ENCODE data around the gene BET1.
A peak's percentile ranks its signal among the peaks of the same experiment; 100 is the strongest.
"Not testable (repeated sequence)": the region's sequence is repeated elsewhere in the genome, so short reads cannot be mapped to it uniquely, and the experiment has no call there.

The BET1 gene

DNA sequence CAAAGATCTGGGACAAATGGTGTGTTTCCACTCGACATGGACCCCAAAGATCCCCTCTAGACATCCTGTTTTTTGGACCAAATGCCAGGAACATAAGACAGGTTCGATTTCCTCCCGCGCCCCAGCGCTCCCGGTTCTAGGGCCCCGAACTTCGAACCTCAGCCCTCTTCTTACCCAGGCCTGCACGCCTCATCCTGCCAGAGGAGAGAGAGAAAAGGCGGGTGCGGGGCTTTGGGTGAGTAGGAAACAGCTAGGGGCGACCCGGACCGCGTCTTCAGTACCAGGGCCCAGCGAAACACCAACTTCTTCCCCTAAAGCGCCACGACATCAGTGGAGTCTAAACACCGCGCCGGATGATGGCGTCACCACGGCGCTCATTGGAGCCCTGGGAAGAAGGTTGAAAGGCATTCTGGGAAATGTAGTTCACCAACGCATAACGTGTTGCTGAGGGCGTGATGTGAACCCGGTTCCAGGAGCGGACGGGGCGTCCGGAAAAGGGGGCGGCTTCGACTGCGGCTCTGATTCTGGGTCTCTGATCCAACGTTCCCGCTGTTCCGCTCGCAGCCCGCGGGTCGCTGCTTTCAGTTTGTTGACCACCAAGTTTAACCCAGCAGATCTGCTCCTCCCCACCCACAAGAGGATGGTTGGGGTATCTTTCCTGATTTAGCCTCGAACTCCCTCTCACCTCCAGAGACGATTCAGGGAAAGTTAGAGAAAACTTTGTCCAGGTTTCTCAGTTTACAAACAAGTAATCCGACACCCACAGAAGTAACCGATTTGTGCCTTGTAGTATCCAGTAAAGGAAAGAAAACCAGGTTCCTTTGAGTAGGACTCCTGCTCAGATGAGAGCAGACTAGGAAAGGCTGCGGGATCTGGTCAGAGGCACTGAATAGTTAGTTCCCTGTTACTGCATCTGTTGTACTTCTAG is at the start of gene BET1:
Gene BET1 (minus strand): TSS at position 332 of the 928 bp plus-strand sequence. CDS start 139 bp downstream, at position 193.
- DNase-seq: peak; percentile 88 to 89

GRCh38 chr7:94053532-94053931 is 49.4 kb upstream of the BET1 start:
- DNase-seq: no peak

- DNase-seq: no peak
Measured at GRCh38 chr7:94052398-94053180, 48.4 kb upstream of the BET1 start.

DNA sequence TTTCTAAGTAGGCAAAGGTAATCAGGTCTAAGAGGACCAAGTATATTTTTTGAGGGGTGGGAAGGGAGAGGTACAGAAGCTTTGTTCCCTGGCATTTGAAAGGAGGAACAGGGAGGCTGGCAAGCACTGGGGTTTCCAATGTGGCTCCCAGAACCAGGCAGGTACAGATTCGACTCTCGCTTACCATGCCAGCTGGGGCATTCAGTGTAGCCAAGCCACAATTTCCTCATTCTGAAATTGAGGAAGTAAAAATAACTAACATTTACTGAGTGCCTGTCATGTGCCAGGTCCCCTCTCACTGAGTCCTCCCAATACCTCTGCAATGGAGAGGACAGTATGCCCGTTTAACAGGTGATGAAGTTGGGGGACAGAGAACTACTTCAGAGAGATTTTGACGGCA is 45.9 kb upstream of the BET1 start:
- no peak for DNase-seq

DNA sequence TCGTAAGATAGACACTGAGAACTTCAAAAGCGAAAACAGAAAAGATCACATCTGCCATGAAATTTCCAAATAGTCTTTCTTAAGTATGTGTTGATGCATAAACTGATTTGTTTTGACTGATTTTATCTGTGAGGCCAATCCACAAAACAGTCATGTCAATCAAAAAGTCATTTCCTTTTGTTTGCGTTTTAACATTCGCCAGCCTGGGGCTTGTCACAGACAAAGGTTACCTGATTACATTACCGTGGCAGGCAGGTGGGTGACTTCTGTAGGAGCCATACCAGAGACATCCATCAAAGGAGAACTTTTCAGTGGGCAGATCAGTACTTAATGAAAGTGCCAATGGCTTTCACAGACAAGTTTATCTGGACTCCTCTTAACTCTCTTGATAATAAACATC is 45.5 kb upstream of the BET1 start:
- DNase-seq: no peak

- no peak for DNase-seq
Measured at GRCh38 chr7:94048755-94049154, 44.6 kb upstream of the BET1 start.

- no peak for DNase-seq
Measured at GRCh38 chr7:94047956-94048355, 43.8 kb upstream of the BET1 start.

- DNase-seq: no peak
Measured at GRCh38 chr7:94045581-94045980, 41.4 kb upstream of the BET1 start.

DNA sequence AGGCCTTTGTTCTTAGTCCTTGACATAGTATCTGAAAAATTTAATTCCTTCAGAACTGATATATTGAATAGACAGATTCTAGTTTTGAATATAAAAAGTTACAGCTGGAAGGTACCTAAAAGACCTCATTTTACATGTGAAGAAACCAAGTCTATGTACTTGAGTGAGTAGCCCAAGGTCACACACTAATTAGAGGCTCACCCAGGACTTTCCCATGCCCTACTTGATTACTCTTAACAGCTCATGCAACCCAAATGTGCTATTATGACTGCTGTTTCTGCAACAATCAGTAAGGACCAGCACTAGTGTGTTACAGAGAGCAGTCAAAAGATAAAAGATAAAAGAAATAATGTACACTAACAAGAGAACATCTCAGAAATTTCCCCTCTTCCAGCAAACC is 40.7 kb upstream of the BET1 start:
- no peak for DNase-seq

- DNase-seq: no peak
Measured at GRCh38 chr7:94043299-94043698, 39.1 kb upstream of the BET1 start.

GRCh38 chr7:94042381-94042780 is 38.2 kb upstream of the BET1 start:
- DNase-seq: no peak

GRCh38 chr7:94041529-94041928 is 37.4 kb upstream of the BET1 start:
- DNase-seq: no peak

GRCh38 chr7:94040254-94040653 is 36.1 kb upstream of the BET1 start:
- DNase-seq: no peak

DNA sequence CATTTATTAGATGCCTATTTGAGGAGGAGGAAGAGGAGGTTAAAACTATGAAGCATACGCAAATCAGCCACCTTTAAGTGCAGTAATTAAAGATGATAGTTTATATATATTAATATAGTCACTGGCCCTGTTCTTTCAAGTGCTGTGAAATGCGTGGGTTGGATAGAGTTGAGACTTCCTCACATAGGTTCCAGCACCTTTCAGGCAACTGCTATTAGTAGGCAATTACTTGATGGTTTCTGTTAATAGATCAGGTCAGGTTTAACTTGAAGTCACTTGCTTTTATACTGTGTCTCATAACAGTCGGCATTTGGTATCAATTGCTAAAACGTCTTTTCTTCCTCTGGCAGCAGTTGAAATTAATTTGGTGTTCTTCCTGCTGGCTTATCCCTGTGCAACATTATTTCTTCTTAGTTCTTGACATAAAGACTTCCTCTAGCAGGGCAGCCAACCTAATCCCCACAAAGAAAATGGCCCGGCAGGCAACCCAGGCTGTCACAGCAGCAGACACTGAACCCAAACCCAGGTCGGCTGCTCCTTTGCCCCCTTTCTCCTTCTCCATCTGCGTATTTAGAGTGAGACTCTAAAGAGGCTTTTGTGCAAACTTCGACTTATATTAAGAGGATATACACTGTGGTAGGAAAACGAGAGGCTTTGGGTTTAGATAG is 35.3 kb upstream of the BET1 start:
- no peak for DNase-seq

DNA sequence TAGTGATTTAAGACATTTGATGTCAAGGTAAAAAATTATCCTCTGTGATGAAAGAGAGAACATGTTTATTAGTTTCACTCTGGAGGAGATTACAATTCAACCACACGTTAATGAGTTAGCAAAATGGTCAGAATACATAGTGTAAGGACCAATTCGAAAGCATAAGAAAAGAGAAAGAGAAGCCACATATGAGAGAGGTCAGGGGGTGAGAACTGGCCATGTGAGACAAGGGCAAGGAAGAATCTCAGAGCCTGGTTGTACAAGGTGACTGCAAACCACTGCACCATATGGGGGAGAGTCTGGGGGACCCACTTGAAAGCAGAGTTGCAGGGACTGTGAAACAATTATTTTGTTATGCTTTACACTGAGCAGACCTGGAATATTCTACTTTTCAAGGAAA is 27.7 kb upstream of the BET1 start:
- DNase-seq: no peak

- DNase-seq: no peak
Measured at GRCh38 chr7:94030634-94031033, 26.5 kb upstream of the BET1 start.

DNA sequence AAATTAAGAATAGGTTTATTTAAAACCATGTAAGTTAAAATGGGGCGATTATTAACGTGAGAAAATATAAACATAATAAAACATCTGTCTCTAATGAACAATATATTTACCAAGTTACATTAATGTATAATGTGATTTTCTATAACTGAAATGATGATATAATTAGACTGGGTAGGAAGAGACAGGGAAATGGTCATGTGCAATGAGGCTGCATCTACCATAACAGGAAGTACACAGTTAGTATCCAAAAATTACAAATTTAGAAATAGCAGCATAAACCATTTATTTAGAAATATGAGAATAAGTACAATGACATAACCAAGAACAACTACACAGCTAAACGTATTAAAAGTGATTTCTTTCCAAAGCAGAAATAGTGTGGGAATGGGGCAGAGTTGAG is 25.8 kb upstream of the BET1 start:
- no peak for DNase-seq

- no peak for DNase-seq
Measured at GRCh38 chr7:94028768-94029167, 24.6 kb upstream of the BET1 start.

DNA sequence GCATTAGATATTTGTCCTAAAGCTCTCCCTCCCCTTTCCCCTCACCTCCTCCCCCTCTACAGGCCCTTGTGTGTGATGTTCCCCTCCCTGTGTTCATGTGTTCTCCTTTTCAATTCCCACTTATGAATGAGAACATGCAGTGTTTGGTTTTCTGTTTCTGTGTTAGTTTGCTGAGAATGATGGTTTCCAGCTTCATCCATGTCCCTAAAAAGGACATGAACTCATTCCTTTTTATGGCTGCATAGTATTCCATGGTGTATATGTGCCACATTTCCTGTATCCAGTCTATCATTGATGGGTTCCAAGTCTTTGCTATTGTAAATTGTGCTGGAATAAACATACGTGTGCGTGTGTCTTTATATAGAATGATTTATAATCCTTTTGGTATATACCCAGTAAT is 22.5 kb upstream of the BET1 start:
- DNase-seq: not testable (repeated sequence)

DNA sequence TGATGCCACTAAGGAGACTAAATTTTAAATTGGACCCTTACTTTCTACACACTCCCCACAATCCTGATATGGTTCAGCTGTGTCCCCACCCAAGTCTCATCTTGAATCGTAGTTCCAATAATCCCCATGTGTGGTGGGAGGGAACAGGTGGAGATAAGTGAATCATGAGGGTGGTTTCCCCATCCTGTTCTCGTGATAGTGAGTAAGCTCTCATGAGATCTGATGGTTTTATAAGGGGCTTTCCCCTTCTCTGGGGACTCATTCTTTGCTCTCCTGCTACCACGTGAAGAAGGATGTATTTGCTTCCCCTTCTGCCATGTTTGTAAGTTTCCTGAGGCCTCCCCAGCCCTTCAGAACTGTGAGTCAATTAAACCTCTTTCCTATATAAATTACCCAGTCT is 18.4 kb upstream of the BET1 start:
- no peak for DNase-seq

- DNase-seq: no peak
Measured at GRCh38 chr7:94016786-94017185, 12.6 kb upstream of the BET1 start.

- no peak for DNase-seq
Measured at GRCh38 chr7:94015538-94015937, 11.4 kb upstream of the BET1 start.

GRCh38 chr7:94012746-94013145 is 8.6 kb upstream of the BET1 start:
- no peak for DNase-seq
